GM21390 (cell line): ENCODE results near the gene SHISA6.

ENCODE experiments used
- ATAC-seq: cut with Tn5 transposase; IDR thresholded peaks from one replicate; pipeline ENCODE4 v1.9.1; 2021; ENCODE audit not compliant: unreplicated experiment

SHISA6 gene

DNA sequence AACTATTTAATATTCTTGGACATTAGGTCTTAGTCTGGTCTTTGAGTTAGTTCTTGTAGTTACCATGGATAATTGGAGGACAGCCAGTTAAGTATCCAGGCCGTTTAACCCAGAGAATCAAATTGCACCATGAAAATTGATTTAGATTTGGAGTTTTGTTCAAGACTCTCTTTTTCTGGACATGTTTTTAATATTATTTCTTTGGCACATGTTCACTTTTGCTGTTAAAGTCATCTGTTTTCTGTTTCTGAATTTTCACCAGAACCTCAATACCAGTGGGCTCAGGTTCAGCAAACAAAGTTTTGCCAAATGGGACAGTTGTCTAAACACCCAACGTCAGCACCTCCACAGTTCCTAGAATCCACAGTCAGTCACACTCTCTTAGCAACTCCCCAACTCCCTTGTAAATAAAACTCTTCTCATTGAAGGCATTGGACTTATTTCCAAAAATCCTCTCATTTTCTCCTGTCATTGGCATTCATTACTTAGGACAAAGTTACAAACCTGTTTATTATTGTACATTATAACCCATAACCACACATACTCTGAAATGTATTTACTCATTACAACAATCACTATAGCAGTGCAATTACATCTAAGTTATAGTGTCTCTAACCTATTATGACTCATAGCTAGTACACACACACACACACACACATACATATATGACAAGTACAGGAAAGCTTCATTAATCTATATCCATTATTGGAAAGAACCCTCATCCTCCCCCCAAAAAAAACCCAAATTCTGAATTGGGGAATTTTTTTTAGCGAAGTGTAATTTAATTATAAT lies 323.8 kb downstream of the SHISA6 start:
- ATAC-seq, result no peak

DNA sequence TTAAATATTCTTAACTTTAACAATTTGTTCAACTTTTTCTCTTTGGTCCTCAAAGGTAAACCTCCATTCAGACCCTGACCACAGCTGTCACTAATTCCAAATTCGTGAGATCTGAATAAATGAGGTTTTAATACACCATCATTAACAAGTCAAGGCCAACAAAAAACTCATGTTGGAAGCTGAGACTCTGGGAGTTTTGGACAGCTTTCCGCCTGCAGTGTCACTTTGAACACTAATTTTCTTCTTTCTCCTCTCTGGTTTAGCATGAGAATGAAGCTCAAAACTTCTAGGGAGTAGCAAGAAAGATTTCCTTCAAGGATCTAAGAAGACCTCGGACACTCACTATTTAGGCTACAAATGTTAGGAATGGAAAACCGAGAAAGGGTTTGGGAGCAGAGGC lies 324.6 kb downstream of the SHISA6 start:
- no peak for ATAC-seq

DNA sequence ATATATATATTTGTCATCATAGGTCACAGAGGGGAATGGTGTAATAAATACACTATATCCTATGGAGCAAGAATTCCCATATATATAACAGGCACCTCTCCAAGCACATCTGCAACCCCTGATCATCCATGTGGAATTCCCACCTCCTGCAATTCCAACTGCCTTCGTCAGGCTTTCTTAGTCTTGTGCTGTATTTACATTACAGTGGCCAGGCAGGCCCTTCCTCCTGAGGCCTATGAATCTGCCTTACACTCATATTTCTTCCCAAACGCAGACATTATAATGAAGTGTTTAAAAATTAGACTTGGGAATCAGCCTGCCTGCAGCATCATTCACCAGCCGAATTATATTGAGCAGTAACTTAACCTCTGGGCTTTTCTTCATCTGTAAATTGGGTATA lies 338.0 kb downstream of the SHISA6 start:
- ATAC-seq, result no peak

DNA sequence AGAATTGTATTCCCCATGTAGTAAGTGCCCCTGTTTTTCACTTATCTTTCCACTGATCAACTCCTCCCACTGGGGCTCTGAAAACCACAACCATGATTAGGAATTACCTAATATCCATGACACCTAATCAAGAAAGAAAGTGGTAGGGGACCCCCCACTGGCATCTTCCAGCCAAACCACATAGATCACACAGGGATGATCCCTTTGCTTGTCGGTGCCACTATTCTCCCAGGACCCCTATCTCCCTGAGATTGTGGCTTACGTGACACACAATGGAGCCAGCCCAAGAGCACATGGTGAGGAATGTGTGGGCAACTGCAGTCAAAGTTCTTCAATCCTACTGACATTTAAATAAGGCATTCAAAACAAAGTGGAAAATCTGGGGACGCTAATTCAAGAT lies 339.7 kb downstream of the SHISA6 start:
- ATAC-seq, result no peak

GRCh38 chr17:11582217-11582616 lies 341.2 kb downstream of the SHISA6 start:
- ATAC-seq, result no peak

GRCh38 chr17:11583306-11583992 lies 342.4 kb downstream of the SHISA6 start:
- ATAC-seq, result no peak

GRCh38 chr17:11589716-11590115 lies 348.7 kb downstream of the SHISA6 start:
- no peak for ATAC-seq

DNA sequence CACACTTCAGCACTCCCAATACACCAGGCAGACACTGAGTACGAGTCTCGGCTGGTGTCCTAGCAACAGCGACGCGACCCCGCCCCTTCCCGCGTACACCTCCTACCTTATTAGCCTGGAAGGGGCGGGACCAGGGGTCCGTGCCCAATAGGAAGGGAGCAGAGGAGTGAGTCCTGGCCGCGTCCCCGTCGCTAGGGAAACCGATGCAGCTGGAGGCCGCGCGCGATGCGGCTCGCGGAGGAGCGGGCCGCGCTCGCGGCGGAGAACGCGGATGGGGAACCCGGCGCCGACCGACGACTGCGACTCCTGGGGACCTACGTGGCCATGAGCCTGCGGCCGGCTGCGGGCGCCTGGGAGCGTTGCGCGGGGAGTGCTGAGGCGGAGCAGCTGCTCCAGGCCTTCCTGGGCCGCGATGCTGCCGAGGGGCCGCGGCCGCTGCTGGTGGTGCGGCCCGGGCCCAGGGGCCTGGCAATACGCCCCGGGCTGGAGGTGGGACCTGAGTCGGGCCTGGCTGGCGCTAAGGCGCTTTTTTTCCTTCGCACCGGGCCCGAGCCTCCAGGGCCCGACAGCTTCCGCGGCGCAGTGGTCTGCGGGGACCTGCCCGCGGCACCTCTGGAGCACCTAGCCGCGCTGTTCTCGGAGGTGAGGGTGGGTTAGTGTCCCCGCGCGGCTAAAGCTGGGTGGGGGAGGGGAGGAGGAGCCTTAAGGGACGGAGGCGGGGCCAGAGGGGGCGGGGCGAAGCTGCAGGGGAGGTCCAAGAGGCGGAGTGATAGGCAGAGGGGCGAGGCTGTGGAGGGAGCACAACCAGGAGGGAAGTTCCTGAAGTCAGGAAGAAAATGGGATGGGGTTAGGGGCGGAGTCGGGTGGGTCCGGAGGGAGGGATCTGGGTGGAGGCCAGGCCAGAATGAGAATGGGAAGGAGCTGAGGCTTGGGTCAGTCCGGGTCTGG lies 357.5 kb downstream of the SHISA6 start, which contains the start of gene DNAH9:
Gene DNAH9, plus strand, starts transcription at position 197 of the 948 bp plus-strand sequence. Its CDS starts 29 bp downstream, at position 226.
- no peak for ATAC-seq

GRCh38 chr17:11601661-11602060 lies 360.6 kb downstream of the SHISA6 start:
- ATAC-seq, result no peak

- ATAC-seq, result no peak
Measured at GRCh38 chr17:11608396-11608795, 367.4 kb downstream of the SHISA6 start.

DNA sequence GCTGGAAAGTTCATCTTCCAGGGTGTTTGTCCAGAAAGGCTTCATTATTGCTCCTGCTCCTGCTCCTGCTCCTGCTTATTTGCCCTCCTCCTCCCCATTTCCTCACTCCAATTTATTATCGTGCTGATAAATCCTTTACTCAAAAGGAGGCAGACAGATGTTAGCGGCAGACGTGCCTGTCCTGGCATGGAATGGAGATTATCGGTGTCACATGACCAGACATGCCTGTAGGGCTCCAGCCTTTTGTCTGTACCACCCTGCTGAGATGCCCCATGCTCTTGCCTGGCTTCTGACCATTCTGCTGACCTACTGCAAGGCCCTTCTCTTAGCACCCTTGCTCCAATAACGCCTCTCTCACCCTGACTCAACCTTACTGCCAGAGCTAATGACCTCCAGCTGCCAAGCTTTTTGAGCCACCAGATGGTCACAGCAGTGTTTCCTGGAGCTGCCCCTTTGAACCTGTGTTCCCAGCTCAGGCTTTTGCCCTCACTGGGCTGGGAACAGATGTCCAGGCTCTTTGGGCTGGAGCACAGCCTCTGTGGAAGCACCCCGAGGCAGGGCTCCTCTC lies 370.1 kb downstream of the SHISA6 start:
- no peak for ATAC-seq

- no peak for ATAC-seq
Measured at GRCh38 chr17:11612956-11613355, 371.9 kb downstream of the SHISA6 start.
